Activated CD8-positive, alpha-beta T cell treated with anti-CD3 and anti-CD28 coated beads, Interleukin-2, amount 10 ng/mL, durations not matched to agents 7 days and 5 days (primary cell): ENCODE data around the gene ATP6AP1. TPM values are rescaled to one million over a fixed set of nuclear protein-coding genes. Genes with fewer than 3 reads are reported as not detected.

Experiments used
- ATAC-seq: fragments of 150-1000 bp; cut with Tn5 transposase; one replicate; pipeline ENCODE4 v1.10.0; 2021; ENCODE audit warnings: moderate library complexity
- CTCF ChIA-PET: fragments of 350-600 bp; sonication (Branson Sonifier 250); formaldehyde crosslinking; loops from one replicate; lab custom pipeline; 2021; ENCODE audit warnings: antibody characterized with exemption; lab: Charles Lee
- POLR2A ChIA-PET: fragments of 350-600 bp; sonication (Branson Sonifier 250); formaldehyde crosslinking; loops from one replicate; lab custom pipeline; 2021; ENCODE audit warnings: antibody characterized with exemption; lab: Charles Lee
- DNase-seq: peaks from one replicate; pipeline ENCODE4 v3.0.0-alpha.2; 2020
- H3K27ac Mint-ChIP-seq: one replicate; pipeline ENCODE4 v1.8.0; 2021; ENCODE audit warnings: mild to moderate bottlenecking, mixed read lengths
- H3K27me3 Mint-ChIP-seq: one replicate; pipeline ENCODE4 v1.8.0; 2021; ENCODE audit warnings: low read depth, mixed read lengths
- H3K36me3 Mint-ChIP-seq: one replicate; pipeline ENCODE4 v1.8.0; 2021; ENCODE audit warnings: low read depth, mixed read lengths
- H3K4me1 Mint-ChIP-seq: one replicate; pipeline ENCODE4 v1.8.0; 2021; ENCODE audit warnings: low read depth, mixed read lengths
- H3K4me3 Mint-ChIP-seq: one replicate; pipeline ENCODE4 v1.8.0; 2021; ENCODE audit warnings: mild to moderate bottlenecking, mixed read lengths
- H3K9me3 Mint-ChIP-seq: one replicate; pipeline ENCODE4 v1.8.0; 2022; ENCODE audit warnings: mixed read lengths; ENCODE audit not compliant: insufficient read depth
- total RNA-seq, 2 experiments: library from RNA; stranded (reverse); gene quantifications; one replicate each; pipeline ENCODE4 v1.2.3, GENCODE V29; 2021

The ATP6AP1 gene
- total RNA-seq, 2 experiments from 2014 or later = 41.5 to 43.5 TPM

- DNase-seq (peak; percentile 62), ATAC-seq (peak; percentile 73)
- peak within 1 kb of the TSS; percentile 96 for H3K27ac Mint-ChIP-seq
- H3K27me3 Mint-ChIP-seq = no peaks in the 10 kb centered on the region
- CTCF ChIA-PET = interaction anchor here (0.8 kb wide), 1 partner anchor 69 kb away, joined by 3 read pairs; no protein-coding TSS in a partner anchor
- POLR2A ChIA-PET = interaction anchor here (0.8 to 1.4 kb wide), 6 partner anchors 19 to 570 kb away, joined by 3 to 7 read pairs (median 3); partner anchors contain the start of genes SLC10A3 and TAFAZZIN
- peaks cover 9% of the 10 kb centered on the region for H3K36me3 Mint-ChIP-seq
- H3K4me1 Mint-ChIP-seq = peaks cover 18% of the 10 kb centered on the region
- H3K9me3 Mint-ChIP-seq = no peaks in the 10 kb centered on the region
- H3K4me3 Mint-ChIP-seq = peak within 1 kb of the TSS; percentile 91
Measured at GRCh38 chrX:154458116-154458953, 29.9 kb downstream of the ATP6AP1 start, which contains the start of gene PLXNA3. Gene PLXNA3 (plus strand): TSS chrX:154458281. CDS start chrX:154460184, 1,903 bp downstream.

- H3K4me1 Mint-ChIP-seq = peaks cover 18% of the 10 kb centered on the region
Measured at GRCh38 chrX:154458954-154459778, 30.7 kb downstream of the ATP6AP1 start.

GRCh38 chrX:154459832-154460231 is 31.4 kb downstream of the ATP6AP1 start:
- CTCF ChIA-PET = interaction anchor here (1.0 kb wide), 1 partner anchor 29 kb away, joined by 3 read pairs; no protein-coding TSS in a partner anchor
- no peak for DNase-seq
- Mint-ChIP-seq H3K4me3 (peak overlapping the region; percentile 80), H3K9me3 (no peaks in the 10 kb centered on the region), H3K27ac (no peak overlapping the region), H3K36me3 (peaks cover 9% of the 10 kb centered on the region), H3K27me3 (no peaks in the 10 kb centered on the region), H3K4me1 (peaks cover 18% of the 10 kb centered on the region)
- POLR2A ChIA-PET = interaction anchor here (1.2 kb wide), 1 partner anchor 31 kb away, joined by 3 read pairs; the partner anchor contains the start of gene ATP6AP1
- ATAC-seq = no peak

More at GRCh38 chrX:154458954-154459778, 30.7 kb downstream of the ATP6AP1 start:
- H3K9me3 Mint-ChIP-seq = no peaks in the 10 kb centered on the region
- H3K36me3 Mint-ChIP-seq = peaks cover 9% of the 10 kb centered on the region
- peak overlapping the region; percentile 69 for H3K27ac Mint-ChIP-seq
- H3K27me3 Mint-ChIP-seq = no peaks in the 10 kb centered on the region
- ChIA-PET CTCF (interaction anchor here (0.8 to 1.0 kb wide), 2 partner anchors 30 to 68 kb away, joined by 3 read pairs; no protein-coding TSS in a partner anchor), POLR2A (interaction anchor here (0.9 to 1.4 kb wide), 4 partner anchors 18 to 48 kb away, joined by 3 to 7 read pairs (median 4); partner anchors contain the start of genes ATP6AP1 and TAFAZZIN)
- ATAC-seq (peak; percentile 50), DNase-seq (peak; percentile 31)
- peak overlapping the region; percentile 80 for H3K4me3 Mint-ChIP-seq

DNA sequence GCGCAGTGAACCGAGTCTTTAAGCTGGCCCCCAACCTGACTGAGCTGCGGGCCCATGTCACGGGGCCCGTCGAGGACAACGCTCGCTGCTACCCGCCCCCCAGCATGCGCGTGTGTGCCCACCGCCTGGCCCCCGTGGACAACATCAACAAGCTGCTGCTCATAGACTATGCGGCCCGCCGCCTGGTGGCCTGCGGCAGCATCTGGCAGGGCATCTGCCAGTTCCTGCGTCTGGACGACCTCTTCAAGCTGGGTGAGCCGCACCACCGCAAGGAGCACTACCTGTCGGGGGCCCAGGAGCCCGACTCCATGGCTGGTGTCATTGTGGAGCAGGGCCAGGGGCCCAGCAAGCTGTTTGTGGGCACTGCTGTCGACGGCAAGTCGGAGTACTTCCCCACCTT is 31.8 kb downstream of the ATP6AP1 start:
- no peak for DNase-seq
- Mint-ChIP-seq H3K9me3 (no peaks in the 10 kb centered on the region), H3K36me3 (peaks cover 11% of the 10 kb centered on the region), H3K4me1 (peaks cover 18% of the 10 kb centered on the region), H3K27ac (no peak overlapping the region), H3K4me3 (peak overlapping the region; percentile 80), H3K27me3 (no peaks in the 10 kb centered on the region)
- no peak for ATAC-seq
- CTCF ChIA-PET = no interaction called here
- POLR2A ChIA-PET = no interaction called here

GRCh38 chrX:154462396-154462795 is 33.9 kb downstream of the ATP6AP1 start:
- CTCF ChIA-PET = no interaction called here
- no peak for ATAC-seq

GRCh38 chrX:154463611-154464220 is 35.2 kb downstream of the ATP6AP1 start:
- no peak overlapping the region for H3K4me3 Mint-ChIP-seq
- ChIA-PET POLR2A (no interaction called here), CTCF (no interaction called here)
- H3K27ac Mint-ChIP-seq = no peak overlapping the region
- peaks cover 16% of the 10 kb centered on the region for H3K36me3 Mint-ChIP-seq
- ATAC-seq = no peak
- no peaks in the 10 kb centered on the region for H3K27me3 Mint-ChIP-seq
- DNase-seq = no peak
- H3K4me1 Mint-ChIP-seq = peaks cover 13% of the 10 kb centered on the region
- no peaks in the 10 kb centered on the region for H3K9me3 Mint-ChIP-seq

More at GRCh38 chrX:154462396-154462795, 33.9 kb downstream of the ATP6AP1 start:
- Mint-ChIP-seq H3K36me3 (peaks cover 16% of the 10 kb centered on the region), H3K27ac (no peak overlapping the region), H3K4me1 (peaks cover 15% of the 10 kb centered on the region), H3K4me3 (no peak overlapping the region), H3K9me3 (no peaks in the 10 kb centered on the region), H3K27me3 (no peaks in the 10 kb centered on the region)
- DNase-seq = no peak
- POLR2A ChIA-PET = no interaction called here

DNA sequence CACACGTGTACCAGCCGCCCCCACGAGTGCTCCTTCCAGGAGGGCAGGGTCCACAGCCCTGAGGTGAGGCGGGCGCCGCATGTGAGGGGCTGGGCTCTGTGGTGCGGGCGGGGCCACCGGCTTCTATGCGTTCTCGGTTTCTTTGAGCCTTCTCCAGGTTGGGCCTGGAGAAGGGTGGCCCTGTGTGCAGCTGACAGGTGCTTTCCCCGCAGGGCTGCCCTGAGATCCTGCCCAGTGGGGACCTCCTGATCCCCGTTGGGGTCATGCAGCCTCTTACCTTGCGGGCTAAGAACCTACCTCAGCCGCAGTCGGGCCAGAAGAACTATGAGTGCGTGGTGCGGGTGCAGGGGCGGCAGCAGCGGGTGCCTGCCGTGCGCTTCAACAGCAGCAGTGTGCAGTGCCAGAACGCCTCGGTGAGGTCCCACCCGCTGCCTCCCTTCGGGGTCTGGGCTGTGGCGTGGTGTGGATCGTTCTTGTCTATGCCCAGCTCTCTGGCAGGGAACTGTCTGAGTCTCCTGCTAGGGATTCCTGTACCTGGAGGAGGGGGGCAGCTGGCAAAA is 36.4 kb downstream of the ATP6AP1 start:
- Mint-ChIP-seq H3K9me3 (no peaks in the 10 kb centered on the region), H3K4me1 (peaks cover 13% of the 10 kb centered on the region), H3K27me3 (no peaks in the 10 kb centered on the region), H3K36me3 (peaks cover 16% of the 10 kb centered on the region), H3K27ac (no peak overlapping the region), H3K4me3 (no peak overlapping the region)
- ChIA-PET CTCF (no interaction called here), POLR2A (no interaction called here)
- DNase-seq (no peak), ATAC-seq (no peak)

- Mint-ChIP-seq H3K4me3 (no peak overlapping the region), H3K27me3 (no peaks in the 10 kb centered on the region), H3K27ac (no peak overlapping the region), H3K4me1 (peaks cover 12% of the 10 kb centered on the region), H3K36me3 (peaks cover 20% of the 10 kb centered on the region), H3K9me3 (no peaks in the 10 kb centered on the region)
- POLR2A ChIA-PET = no interaction called here
- no peak for DNase-seq
- ATAC-seq = no peak
- CTCF ChIA-PET = no interaction called here
Measured at GRCh38 chrX:154465601-154466000, 37.1 kb downstream of the ATP6AP1 start.

DNA sequence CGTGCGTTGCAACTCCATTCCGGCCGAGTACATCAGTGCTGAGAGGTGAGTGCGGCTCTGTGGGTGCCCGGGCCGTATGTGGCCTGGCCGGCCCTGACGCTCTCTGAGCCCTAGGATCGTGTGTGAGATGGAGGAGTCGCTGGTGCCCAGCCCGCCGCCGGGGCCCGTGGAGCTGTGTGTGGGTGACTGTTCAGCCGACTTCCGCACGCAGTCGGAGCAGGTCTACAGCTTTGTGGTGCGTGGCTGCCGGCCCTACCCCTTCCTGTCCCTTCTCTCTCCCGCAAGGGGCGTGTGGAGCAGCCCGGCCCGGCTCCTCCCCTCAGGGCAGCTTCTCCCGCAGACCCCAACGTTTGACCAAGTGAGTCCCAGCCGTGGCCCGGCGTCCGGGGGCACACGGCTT is 37.6 kb downstream of the ATP6AP1 start:
- no peak overlapping the region for H3K4me3 Mint-ChIP-seq
- DNase-seq (no peak), ATAC-seq (no peak)
- ChIA-PET CTCF (no interaction called here), POLR2A (no interaction called here)
- H3K4me1 Mint-ChIP-seq = peaks cover 7% of the 10 kb centered on the region
- H3K9me3 Mint-ChIP-seq = no peaks in the 10 kb centered on the region
- no peak overlapping the region for H3K27ac Mint-ChIP-seq
- no peaks in the 10 kb centered on the region for H3K27me3 Mint-ChIP-seq
- H3K36me3 Mint-ChIP-seq = peaks cover 18% of the 10 kb centered on the region

- no peaks in the 10 kb centered on the region for H3K9me3 Mint-ChIP-seq
- ATAC-seq (no peak), DNase-seq (no peak)
- POLR2A ChIA-PET = no interaction called here
- CTCF ChIA-PET = no interaction called here
- no peaks in the 10 kb centered on the region for H3K27me3 Mint-ChIP-seq
- no peak overlapping the region for H3K4me3 Mint-ChIP-seq
- H3K27ac Mint-ChIP-seq = no peak overlapping the region
- H3K4me1 Mint-ChIP-seq = no peaks in the 10 kb centered on the region
- peaks cover 11% of the 10 kb centered on the region for H3K36me3 Mint-ChIP-seq
Measured at GRCh38 chrX:154466907-154467306, 38.4 kb downstream of the ATP6AP1 start.

GRCh38 chrX:154467556-154467955 is 39.1 kb downstream of the ATP6AP1 start:
- DNase-seq = no peak
- no peak for ATAC-seq
- ChIA-PET CTCF (no interaction called here), POLR2A (interaction anchor here (0.5 kb wide), 1 partner anchor 171 kb away, joined by 3 read pairs; no protein-coding TSS in a partner anchor)
- H3K4me3 Mint-ChIP-seq = no peak overlapping the region
- no peaks in the 10 kb centered on the region for H3K9me3 Mint-ChIP-seq
- peaks cover 13% of the 10 kb centered on the region for H3K36me3 Mint-ChIP-seq
- H3K27me3 Mint-ChIP-seq = no peaks in the 10 kb centered on the region
- H3K27ac Mint-ChIP-seq = no peak overlapping the region
- H3K4me1 Mint-ChIP-seq = no peaks in the 10 kb centered on the region
